Activated B cell treated with CpG ODN at 0.5 μM for 24 hours (primary cell): ENCODE data around the gene BEND3. TPM values are rescaled to one million over a fixed set of nuclear protein-coding genes. Genes with fewer than 3 reads are reported as not detected.

Source experiments
- ATAC-seq: fragments of 200-7000 bp; cut with Tn5 transposase; one replicate; pipeline ENCODE4 v1.10.0; 2021; ENCODE audit warnings: low read depth, mild to moderate bottlenecking, moderate library complexity
- CTCF ChIA-PET: fragments of 350-600 bp; sonication (Branson Sonifier 250); formaldehyde crosslinking; loops from one replicate; lab custom pipeline; 2021; ENCODE audit warnings: antibody characterized with exemption; lab: Charles Lee
- POLR2A ChIA-PET: fragments of 350-600 bp; sonication (Branson Sonifier 250); formaldehyde crosslinking; loops from one replicate; lab custom pipeline; 2021; ENCODE audit warnings: antibody characterized with exemption; lab: Charles Lee
- DNase-seq: peaks from one replicate; pipeline ENCODE4 v3.0.0; 2022
- H3K27ac Mint-ChIP-seq: one replicate; pipeline ENCODE4 v1.8.0; 2020; ENCODE audit warnings: mixed read lengths
- H3K27me3 Mint-ChIP-seq: one replicate; pipeline ENCODE4 v1.8.0; 2021; ENCODE audit warnings: mixed read lengths
- H3K36me3 Mint-ChIP-seq: one replicate; pipeline ENCODE4 v1.8.0; 2021; ENCODE audit warnings: low read depth, mixed read lengths
- H3K4me1 Mint-ChIP-seq: one replicate; pipeline ENCODE4 v1.8.0; 2021; ENCODE audit warnings: mixed read lengths
- H3K4me3 Mint-ChIP-seq: one replicate; pipeline ENCODE4 v1.8.0; 2020; ENCODE audit warnings: mild to moderate bottlenecking, mixed read lengths
- H3K9me3 Mint-ChIP-seq: one replicate; pipeline ENCODE4 v1.8.0; 2020; ENCODE audit warnings: mixed read lengths
- CTCF ChIP-seq: fragments of 200-600 bp; IDR thresholded peaks from one replicate; pipeline ENCODE4 v1.8.0; 2022; ENCODE audit warnings: antibody characterized with exemption, mild to moderate bottlenecking
- intact Hi-C: fragments of 100-400 bp; cut with micrococcal nuclease; formaldehyde crosslinking; loops from one replicate; pipeline ENCODE4 v1.15.1; 2024
- total RNA-seq: library from RNA; stranded (reverse); gene quantifications from 2 replicates; pipeline ENCODE4 v1.2.3, GENCODE V29; 2022

The BEND3 gene
- total RNA-seq, 1 donor from 2014 or later = 3.7 TPM

- Mint-ChIP-seq H3K27ac (no peak overlapping the region), H3K4me1 (peaks cover 12% of the 10 kb centered on the region), H3K27me3 (no peaks in the 10 kb centered on the region), H3K9me3 (no peaks in the 10 kb centered on the region), H3K4me3 (no peak overlapping the region), H3K36me3 (no peaks in the 10 kb centered on the region)
- intact Hi-C loops = no loop called here
- CTCF ChIA-PET = interaction anchor here (0.7 kb wide), 1 partner anchor 11 kb away, joined by 3 read pairs; no protein-coding TSS in a partner anchor
- POLR2A ChIA-PET = interaction anchor here (1.0 to 1.1 kb wide), 2 partner anchors 11 to 12 kb away, joined by 3 to 7 read pairs; no protein-coding TSS in a partner anchor
- no peak for TF ChIP-seq CTCF
- ATAC-seq = no peak
- no peak for DNase-seq
These were observed 9.6 kb upstream of the BEND3 start for GRCh38 chr6:107124934-107125348.

- H3K4me3 Mint-ChIP-seq = no peak overlapping the region
- ATAC-seq (no peak), DNase-seq (no peak)
- CTCF ChIA-PET = no interaction called here
- peaks cover 9% of the 10 kb centered on the region for H3K4me1 Mint-ChIP-seq
- POLR2A ChIA-PET = no interaction called here
- no peaks in the 10 kb centered on the region for H3K9me3 Mint-ChIP-seq
- H3K27me3 Mint-ChIP-seq = no peaks in the 10 kb centered on the region
- intact Hi-C loops = no loop called here
- no peak for TF ChIP-seq CTCF
- H3K27ac Mint-ChIP-seq = no peak overlapping the region
- no peaks in the 10 kb centered on the region for H3K36me3 Mint-ChIP-seq
These were observed 8.2 kb upstream of the BEND3 start for GRCh38 chr6:107123501-107123900.

- ChIA-PET CTCF (no interaction called here), POLR2A (no interaction called here)
- H3K4me1 Mint-ChIP-seq = peaks cover 9% of the 10 kb centered on the region
- no peaks in the 10 kb centered on the region for H3K9me3 Mint-ChIP-seq
- intact Hi-C loops = no loop called here
- no peak for TF ChIP-seq CTCF
- ATAC-seq = no peak
- no peak for DNase-seq
- no peak overlapping the region for H3K27ac Mint-ChIP-seq
- no peaks in the 10 kb centered on the region for H3K27me3 Mint-ChIP-seq
- no peak overlapping the region for H3K4me3 Mint-ChIP-seq
- no peaks in the 10 kb centered on the region for H3K36me3 Mint-ChIP-seq
These were observed 7.4 kb upstream of the BEND3 start for GRCh38 chr6:107122748-107123147.

- Mint-ChIP-seq H3K36me3 (no peaks in the 10 kb centered on the region), H3K9me3 (no peaks in the 10 kb centered on the region), H3K27ac (no peak overlapping the region), H3K4me1 (peaks cover 10% of the 10 kb centered on the region), H3K27me3 (peaks cover under 1% of the 10 kb centered on the region), H3K4me3 (no peak overlapping the region)
- no peak for TF ChIP-seq CTCF
- ATAC-seq = no peak
- ChIA-PET CTCF (no interaction called here), POLR2A (no interaction called here)
- intact Hi-C loops = no loop called here
- DNase-seq = no peak
These were observed 6.7 kb upstream of the BEND3 start for GRCh38 chr6:107121964-107122495.

- H3K27ac Mint-ChIP-seq = no peak overlapping the region
- ATAC-seq (no peak), DNase-seq (no peak)
- H3K36me3 Mint-ChIP-seq = no peaks in the 10 kb centered on the region
- no peak overlapping the region for H3K4me3 Mint-ChIP-seq
- H3K4me1 Mint-ChIP-seq = peaks cover 18% of the 10 kb centered on the region
- TF ChIP-seq CTCF = no peak
- intact Hi-C loops = no loop called here
- CTCF ChIA-PET = no interaction called here
- POLR2A ChIA-PET = no interaction called here
- peaks cover 5% of the 10 kb centered on the region for H3K27me3 Mint-ChIP-seq
- no peaks in the 10 kb centered on the region for H3K9me3 Mint-ChIP-seq
These were observed 6.0 kb upstream of the BEND3 start for GRCh38 chr6:107121266-107121665.
